Stimulated activated CD8-positive, alpha-beta memory T cell treated with anti-CD3 and anti-CD28 coated beads, Interleukin-12 subunit alpha, Interleukin-12 subunit beta, amount 100 ng/mL, for 4 hours (primary cell): Measurements from ENCODE around the gene IL1RAPL1.
"Not testable (repeated sequence)": the region's sequence is repeated elsewhere in the genome, so short reads cannot be mapped to it uniquely, and the experiment has no call there.

Experiments
- DNase-seq: peaks from one replicate; pipeline ENCODE4 v3.0.0-alpha.2; 2020; ENCODE audit warnings: low read depth

Gene IL1RAPL1

GRCh38 chrX:28628120-28628519, 40.9 kb downstream of the IL1RAPL1 start:
- no peak for DNase-seq

- no peak for DNase-seq
These were observed 51.5 kb downstream of the IL1RAPL1 start for GRCh38 chrX:28638775-28639174.

- DNase-seq: no peak
These were observed 52.2 kb downstream of the IL1RAPL1 start for GRCh38 chrX:28639451-28639850.

- no peak for DNase-seq
These were observed 62.3 kb downstream of the IL1RAPL1 start for GRCh38 chrX:28649541-28649940.

- DNase-seq: no peak
These were observed 63.9 kb downstream of the IL1RAPL1 start for GRCh38 chrX:28651186-28651585.

GRCh38 chrX:28659269-28659668, 72.0 kb downstream of the IL1RAPL1 start:
- DNase-seq: no peak

- DNase-seq: no peak
These were observed 78.5 kb downstream of the IL1RAPL1 start for GRCh38 chrX:28665778-28666177.

- no peak for DNase-seq
These were observed 81.1 kb downstream of the IL1RAPL1 start for GRCh38 chrX:28668303-28668702.

GRCh38 chrX:28668957-28669356, 81.7 kb downstream of the IL1RAPL1 start:
- DNase-seq: no peak

GRCh38 chrX:28670074-28670473, 82.8 kb downstream of the IL1RAPL1 start:
- DNase-seq: no peak

GRCh38 chrX:28675173-28675572, 87.9 kb downstream of the IL1RAPL1 start:
- no peak for DNase-seq

- no peak for DNase-seq
These were observed 105.9 kb downstream of the IL1RAPL1 start for GRCh38 chrX:28693101-28693500.

- no peak for DNase-seq
These were observed 110.5 kb downstream of the IL1RAPL1 start for GRCh38 chrX:28697732-28698131.

GRCh38 chrX:28701222-28701621, 114.0 kb downstream of the IL1RAPL1 start:
- DNase-seq: no peak

- DNase-seq: no peak
These were observed 119.7 kb downstream of the IL1RAPL1 start for GRCh38 chrX:28706964-28707363.

- DNase-seq: no peak
These were observed 122.2 kb downstream of the IL1RAPL1 start for GRCh38 chrX:28709421-28709820.

- DNase-seq: no peak
These were observed 130.6 kb downstream of the IL1RAPL1 start for GRCh38 chrX:28717864-28718263.

GRCh38 chrX:28718450-28718849, 131.2 kb downstream of the IL1RAPL1 start:
- no peak for DNase-seq

GRCh38 chrX:28719620-28720019, 132.4 kb downstream of the IL1RAPL1 start:
- no peak for DNase-seq

GRCh38 chrX:28752330-28752729, 165.1 kb downstream of the IL1RAPL1 start:
- no peak for DNase-seq

GRCh38 chrX:28756175-28756574, 168.9 kb downstream of the IL1RAPL1 start:
- no peak for DNase-seq

- no peak for DNase-seq
These were observed 169.4 kb downstream of the IL1RAPL1 start for GRCh38 chrX:28756647-28757046.

GRCh38 chrX:28757290-28757689, 170.0 kb downstream of the IL1RAPL1 start:
- no peak for DNase-seq

- DNase-seq: not testable (repeated sequence)
These were observed 179.3 kb downstream of the IL1RAPL1 start for GRCh38 chrX:28766561-28766960.

GRCh38 chrX:28773807-28774206, 186.6 kb downstream of the IL1RAPL1 start:
- DNase-seq: no peak
